Nephron progenitor cell (in vitro differentiated cells): Measurements from ENCODE around the gene ANKRD16.
A peak's percentile ranks its signal among the peaks of the same experiment; 100 is the strongest.

Experiments
- DNase-seq: peaks from one replicate; pipeline ENCODE4 v3.0.0; 2021
- H3K27ac Mint-ChIP-seq: 2 replicates; pipeline ENCODE4 v1.8.0; 2021; ENCODE audit warnings: mild to moderate bottlenecking, moderate library complexity, mixed read lengths
- H3K27me3 Mint-ChIP-seq: 2 replicates; pipeline ENCODE4 v1.8.0; 2021; ENCODE audit warnings: mild to moderate bottlenecking, low read depth, mixed read lengths; ENCODE audit not compliant: poor library complexity
- H3K36me3 Mint-ChIP-seq: 2 replicates; pipeline ENCODE4 v1.8.0; 2021; ENCODE audit warnings: low read depth, mixed read lengths
- H3K4me1 Mint-ChIP-seq: 2 replicates; pipeline ENCODE4 v1.8.0; 2021; ENCODE audit warnings: mixed read lengths
- H3K4me3 Mint-ChIP-seq: 2 replicates; pipeline ENCODE4 v1.8.0; 2021; ENCODE audit warnings: mild to moderate bottlenecking, moderate library complexity, mixed read lengths
- H3K9me3 Mint-ChIP-seq: 2 replicates; pipeline ENCODE4 v1.8.0; 2021; ENCODE audit warnings: mild to moderate bottlenecking, moderate library complexity, mixed read lengths
- CTCF ChIP-seq: fragments of 200-600 bp; sonication (generic); IDR thresholded peaks from 2 replicates; pipeline ENCODE4 v1.5.0; 2021; ENCODE audit warnings: antibody characterized with exemption

Gene ANKRD16

GRCh38 chr10:5892007-5892406 lies 2.3 kb upstream of the ANKRD16 start:
- Mint-ChIP-seq H3K36me3 (peaks cover 46% of the 10 kb centered on the region), H3K4me3 (peak overlapping the region; percentile 95), H3K9me3 (peaks cover under 1% of the 10 kb centered on the region), H3K27me3 (no peaks in the 10 kb centered on the region), H3K4me1 (peaks cover 56% of the 10 kb centered on the region), H3K27ac (peak overlapping the region; percentile 19)
- no peak for DNase-seq
- no peak for TF ChIP-seq CTCF

DNA sequence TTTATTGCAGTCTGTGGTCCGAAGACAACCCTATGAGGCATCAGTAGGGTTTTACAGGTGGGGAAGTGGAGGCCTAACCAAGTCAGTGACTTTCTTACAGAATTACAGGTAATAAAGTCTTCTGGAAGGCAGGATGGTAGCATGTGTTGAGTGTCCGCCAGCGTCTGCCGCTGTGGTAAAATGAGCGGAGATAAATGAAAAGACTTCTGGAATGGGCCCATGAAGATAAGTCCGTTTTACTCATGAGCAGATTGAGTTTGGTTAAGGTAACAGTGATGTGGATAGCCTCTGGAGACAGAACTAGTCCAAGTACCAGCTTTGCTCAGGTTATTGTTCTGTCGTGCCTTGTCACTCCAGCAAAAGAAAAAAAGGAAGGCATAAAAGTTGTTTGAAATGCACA lies 1.3 kb upstream of the ANKRD16 start:
- Mint-ChIP-seq H3K27ac (peak overlapping the region; percentile 96), H3K4me3 (peak overlapping the region; percentile 95), H3K27me3 (no peaks in the 10 kb centered on the region), H3K9me3 (no peaks in the 10 kb centered on the region), H3K36me3 (peaks cover 38% of the 10 kb centered on the region), H3K4me1 (peaks cover 58% of the 10 kb centered on the region)
- TF ChIP-seq CTCF: no peak
- no peak for DNase-seq

DNA sequence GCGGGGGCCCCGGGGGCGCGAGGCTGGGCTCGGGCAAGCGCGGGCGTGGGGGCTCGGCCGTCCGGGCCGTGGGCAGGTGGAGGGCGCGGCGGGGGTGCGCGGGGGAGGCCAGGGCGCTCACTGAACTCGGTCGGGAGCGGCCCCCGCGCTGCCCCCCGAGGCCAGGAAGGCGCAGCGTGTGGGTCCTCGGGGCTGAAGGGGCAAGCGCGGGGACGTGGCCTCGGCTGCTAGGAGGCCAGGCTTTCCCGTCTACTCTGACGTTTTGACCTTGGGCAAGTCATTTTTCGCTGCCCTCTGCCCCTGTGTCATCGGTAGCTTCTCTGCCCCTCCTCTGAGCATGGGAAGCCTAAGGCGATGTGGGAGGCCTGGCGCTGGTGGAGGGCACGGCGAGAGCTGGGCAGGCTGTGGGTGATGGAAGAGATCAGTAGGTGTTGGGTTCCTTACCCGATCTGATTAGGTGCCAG lies 791 bp upstream of the ANKRD16 start:
- DNase-seq: no peak
- Mint-ChIP-seq H3K36me3 (peaks cover 37% of the 10 kb centered on the region), H3K4me3 (peak overlapping the region; percentile 95), H3K27ac (peak overlapping the region; percentile 96), H3K9me3 (no peaks in the 10 kb centered on the region), H3K4me1 (peaks cover 58% of the 10 kb centered on the region), H3K27me3 (no peaks in the 10 kb centered on the region)
- TF ChIP-seq CTCF: no peak

- no peaks in the 10 kb centered on the region for H3K9me3 Mint-ChIP-seq
- H3K4me3 Mint-ChIP-seq: peak overlapping the region; percentile 98
- H3K4me1 Mint-ChIP-seq: peaks cover 52% of the 10 kb centered on the region
- H3K27ac Mint-ChIP-seq: peak overlapping the region; percentile 83
- H3K27me3 Mint-ChIP-seq: no peaks in the 10 kb centered on the region
- peak; percentile 68 for DNase-seq
- TF ChIP-seq CTCF: no peak
- H3K36me3 Mint-ChIP-seq: peaks cover 36% of the 10 kb centered on the region
Observed at GRCh38 chr10:5888843-5889623, 660 bp downstream of the ANKRD16 start.

DNA sequence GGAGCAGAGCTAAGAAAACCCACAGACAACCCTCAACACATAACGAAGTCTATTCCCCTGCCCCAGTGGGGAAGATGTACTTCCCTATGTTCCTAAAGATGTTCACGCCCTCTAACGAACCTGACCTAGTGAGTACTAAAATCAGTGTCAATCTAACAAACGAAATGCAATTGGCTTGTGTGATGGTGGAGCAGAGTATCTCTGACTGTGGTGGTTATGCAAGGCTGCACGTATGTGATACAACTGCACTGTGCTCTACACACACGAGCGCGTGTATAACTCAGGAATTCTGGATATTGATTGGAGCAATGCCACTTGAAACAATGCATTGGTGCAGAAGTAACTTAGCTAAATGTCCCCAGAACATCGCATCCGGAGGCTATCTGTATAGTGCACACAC lies 1.3 kb downstream of the ANKRD16 start:
- H3K4me1 Mint-ChIP-seq: peaks cover 47% of the 10 kb centered on the region
- H3K9me3 Mint-ChIP-seq: no peaks in the 10 kb centered on the region

More for the DNA sequence above, 1.3 kb downstream of the ANKRD16 start:
- H3K27me3 Mint-ChIP-seq: no peaks in the 10 kb centered on the region
- no peak overlapping the region for H3K27ac Mint-ChIP-seq
- H3K36me3 Mint-ChIP-seq: peaks cover 37% of the 10 kb centered on the region
- no peak for TF ChIP-seq CTCF
- no peak for DNase-seq
- peak overlapping the region; percentile 98 for H3K4me3 Mint-ChIP-seq
